ENCODE results near the gene TXNDC17.

TXNDC17 gene

GRCh38 chr17:6641247-6641863 lies 495 bp downstream of the TXNDC17 start:
- Histone ChIP-seq H3K9me3 (ENCODE audit: control extremely low read depth in 1 of 5, control insufficient read depth in 4 of 5, insufficient read depth in 2 of 5, low read depth in 1 of 5, low read length in 4 of 5) (no peaks in the 10 kb centered on the region), H3K4me3 (ENCODE audit: control insufficient read depth in 1 of 7, extremely low read depth in 1 of 7, insufficient read depth in 4 of 7, low read depth in 2 of 7, low read length in 6 of 7) (peak overlapping the region; percentile 88 to 97 (median 90)), H3K27me3 (replicated peaks in 2 of 5; ENCODE audit: control insufficient read depth in 4 of 5, insufficient read depth in 5 of 5, low read length in 4 of 5) (no peaks in the 10 kb centered on the region), H3K4me1 (ENCODE audit: control extremely low read depth in 1 of 4, control insufficient read depth in 4 of 4, insufficient read depth in 4 of 4, low read length in 3 of 4) (peaks cover 7 to 38% (median 31%) of the 10 kb centered on the region in 4 experiments), H3K36me3 (ENCODE audit: control insufficient read depth in 4 of 4, insufficient read depth in 4 of 4, low read length in 3 of 4) (peaks cover 4 to 23% (median 14%) of the 10 kb centered on the region in 4 experiments), H3K27ac (ENCODE audit: insufficient read depth in 1 of 2, low read depth in 1 of 2, low read length in 2 of 2, poor library complexity in 1 of 2, severe bottlenecking in 2 of 2) (peak overlapping the region; percentile 58 to 91)
- no peak for DNase-seq
- ChIA-PET POLR2A (no interaction called here), CTCF (interaction anchor here (1.8 kb wide), 1 partner anchor 9 kb away, joined by 7 read pairs; the partner anchor contains the start of genes C17orf100 and MED31)
- WGBS (ENCODE audit: insufficient coverage): 8% methylated on average over 19 of the region's 20 CpGs

- Histone ChIP-seq H3K4me1 (ENCODE audit: control extremely low read depth in 1 of 4, control insufficient read depth in 4 of 4, insufficient read depth in 4 of 4, low read length in 3 of 4) (peaks cover 7 to 37% (median 31%) of the 10 kb centered on the region in 4 experiments), H3K27me3 (replicated peaks in 2 of 5; ENCODE audit: control insufficient read depth in 4 of 5, insufficient read depth in 5 of 5, low read length in 4 of 5) (no peaks in the 10 kb centered on the region), H3K36me3 (ENCODE audit: control insufficient read depth in 4 of 4, insufficient read depth in 4 of 4, low read length in 3 of 4) (peaks cover 6 to 29% (median 17%) of the 10 kb centered on the region in 4 experiments), H3K4me3 (ENCODE audit: control insufficient read depth in 1 of 7, extremely low read depth in 1 of 7, insufficient read depth in 4 of 7, low read depth in 2 of 7, low read length in 6 of 7) (no peak overlapping the region), H3K27ac (ENCODE audit: insufficient read depth in 1 of 2, low read depth in 1 of 2, low read length in 2 of 2, poor library complexity in 1 of 2, severe bottlenecking in 2 of 2) (no peak overlapping the region), H3K9me3 (ENCODE audit: control extremely low read depth in 1 of 5, control insufficient read depth in 4 of 5, insufficient read depth in 2 of 5, low read depth in 1 of 5, low read length in 4 of 5) (no peaks in the 10 kb centered on the region)
- no peak for DNase-seq
- POLR2A ChIA-PET: no interaction called here
- CTCF ChIA-PET: interaction anchor here (1.8 kb wide), 1 partner anchor 8 kb away, joined by 7 read pairs; the partner anchor contains the start of genes C17orf100 and MED31
- 100% methylated on average over 1 of the region's 2 CpGs for WGBS (ENCODE audit: insufficient coverage)
Observed at GRCh38 chr17:6642592-6642991, 1.7 kb downstream of the TXNDC17 start.

GRCh38 chr17:6643451-6644125 lies 2.7 kb downstream of the TXNDC17 start:
- H3K27ac ChIP-seq (ENCODE audit: insufficient read depth in 1 of 2, low read depth in 1 of 2, low read length in 2 of 2, poor library complexity in 1 of 2, severe bottlenecking in 2 of 2): no peak overlapping the region
- ChIA-PET POLR2A (no interaction called here), CTCF (no interaction called here)
- H3K36me3 ChIP-seq (ENCODE audit: control insufficient read depth in 4 of 4, insufficient read depth in 4 of 4, low read length in 3 of 4): peaks cover 6 to 32% (median 18%) of the 10 kb centered on the region in 4 experiments
- H3K4me1 ChIP-seq (ENCODE audit: control extremely low read depth in 1 of 4, control insufficient read depth in 4 of 4, insufficient read depth in 4 of 4, low read length in 3 of 4): peaks cover 7 to 27% (median 23%) of the 10 kb centered on the region in 4 experiments
- WGBS (ENCODE audit: insufficient coverage): 100% methylated on average over 1 of the region's 5 CpGs
- no peak for DNase-seq
- no peaks in the 10 kb centered on the region for H3K9me3 ChIP-seq (ENCODE audit: control extremely low read depth in 1 of 5, control insufficient read depth in 4 of 5, insufficient read depth in 2 of 5, low read depth in 1 of 5, low read length in 4 of 5)
- H3K27me3 ChIP-seq (replicated peaks in 2 of 5; ENCODE audit: control insufficient read depth in 4 of 5, insufficient read depth in 5 of 5, low read length in 4 of 5): no peaks in the 10 kb centered on the region
- no peak overlapping the region for H3K4me3 ChIP-seq (ENCODE audit: control insufficient read depth in 1 of 7, extremely low read depth in 1 of 7, insufficient read depth in 4 of 7, low read depth in 2 of 7, low read length in 6 of 7)

GRCh38 chr17:6648181-6648580 lies 7.3 kb downstream of the TXNDC17 start:
- DNase-seq: peak in 2 of 3 donors; percentile 63
- Histone ChIP-seq H3K27me3 (replicated peaks in 2 of 5; ENCODE audit: control insufficient read depth in 4 of 5, insufficient read depth in 5 of 5, low read length in 4 of 5) (peaks cover 0 to 6% (median 0%) of the 10 kb centered on the region in 5 experiments), H3K36me3 (ENCODE audit: control insufficient read depth in 4 of 4, insufficient read depth in 4 of 4, low read length in 3 of 4) (peaks cover 5 to 29% (median 18%) of the 10 kb centered on the region in 4 experiments)

GRCh38 chr17:6651354-6651918 lies 10.6 kb downstream of the TXNDC17 start, which contains the start of the genes C17orf100 and MED31:
TSS of gene C17orf100 (plus strand) at chr17:6651762. CDS start at chr17:6651914, 152 bp downstream.
TSS of gene MED31 (minus strand) at chr17:6651605. CDS start at chr17:6651528, 77 bp downstream.
- peak within 1 kb of the TSS; percentile 99 to 100 for H3K27ac ChIP-seq (ENCODE audit: insufficient read depth in 1 of 2, low read depth in 1 of 2, low read length in 2 of 2, poor library complexity in 1 of 2, severe bottlenecking in 2 of 2)
- peaks cover 3 to 10% (median 6%) of the 10 kb centered on the region in 4 experiments for H3K36me3 ChIP-seq (ENCODE audit: control insufficient read depth in 4 of 4, insufficient read depth in 4 of 4, low read length in 3 of 4)
- peaks cover 13 to 37% (median 35%) of the 10 kb centered on the region in 4 experiments for H3K4me1 ChIP-seq (ENCODE audit: control extremely low read depth in 1 of 4, control insufficient read depth in 4 of 4, insufficient read depth in 4 of 4, low read length in 3 of 4)
- peaks cover 0 to 22% (median 14%) of the 10 kb centered on the region in 5 experiments for H3K27me3 ChIP-seq (replicated peaks in 2 of 5; ENCODE audit: control insufficient read depth in 4 of 5, insufficient read depth in 5 of 5, low read length in 4 of 5)
- no peaks in the 10 kb centered on the region for H3K9me3 ChIP-seq (ENCODE audit: control extremely low read depth in 1 of 5, control insufficient read depth in 4 of 5, insufficient read depth in 2 of 5, low read depth in 1 of 5, low read length in 4 of 5)
- DNase-seq: peak; percentile 91 to 95 (median 92)
- ChIA-PET CTCF (interaction anchor here (0.8 to 2.1 kb wide), 3 partner anchors 9 to 179 kb away, joined by 3 to 7 read pairs (median 4); no protein-coding TSS in a partner anchor), POLR2A (interaction anchor here (0.8 kb wide), 1 partner anchor 12 kb away, joined by 3 read pairs; no protein-coding TSS in a partner anchor)
- WGBS (ENCODE audit: insufficient coverage): under 1% methylated on average over 34 of the region's 35 CpGs
- H3K4me3 ChIP-seq (ENCODE audit: control insufficient read depth in 1 of 7, extremely low read depth in 1 of 7, insufficient read depth in 4 of 7, low read depth in 2 of 7, low read length in 6 of 7): peak within 1 kb of the TSS; percentile 45 to 98 (median 90)

More at GRCh38 chr17:6648181-6648580, 7.3 kb downstream of the TXNDC17 start:
- no peak overlapping the region for H3K27ac ChIP-seq (ENCODE audit: insufficient read depth in 1 of 2, low read depth in 1 of 2, low read length in 2 of 2, poor library complexity in 1 of 2, severe bottlenecking in 2 of 2)
- ChIA-PET POLR2A (no interaction called here), CTCF (interaction anchor here (0.7 to 2.3 kb wide), 8 partner anchors 9 to 188 kb away, joined by 3 to 14 read pairs (median 4); no protein-coding TSS in a partner anchor)
- peaks cover 13 to 28% (median 24%) of the 10 kb centered on the region in 4 experiments for H3K4me1 ChIP-seq (ENCODE audit: control extremely low read depth in 1 of 4, control insufficient read depth in 4 of 4, insufficient read depth in 4 of 4, low read length in 3 of 4)
- no peaks in the 10 kb centered on the region for H3K9me3 ChIP-seq (ENCODE audit: control extremely low read depth in 1 of 5, control insufficient read depth in 4 of 5, insufficient read depth in 2 of 5, low read depth in 1 of 5, low read length in 4 of 5)
- no peak overlapping the region for H3K4me3 ChIP-seq (ENCODE audit: control insufficient read depth in 1 of 7, extremely low read depth in 1 of 7, insufficient read depth in 4 of 7, low read depth in 2 of 7, low read length in 6 of 7)

- POLR2A ChIA-PET: interaction anchor here (0.8 kb wide), 1 partner anchor 13 kb away, joined by 3 read pairs; no protein-coding TSS in a partner anchor
- WGBS (ENCODE audit: insufficient coverage): 3% methylated on average over 47 of the region's 47 CpGs
- peaks cover 0 to 22% (median 14%) of the 10 kb centered on the region in 5 experiments for H3K27me3 ChIP-seq (replicated peaks in 2 of 5; ENCODE audit: control insufficient read depth in 4 of 5, insufficient read depth in 5 of 5, low read length in 4 of 5)
- peak overlapping the region in 1 of 2 experiments; percentile 100 for H3K27ac ChIP-seq (ENCODE audit: insufficient read depth in 1 of 2, low read depth in 1 of 2, low read length in 2 of 2, poor library complexity in 1 of 2, severe bottlenecking in 2 of 2)
- peak overlapping the region; percentile 45 to 98 (median 90) for H3K4me3 ChIP-seq (ENCODE audit: control insufficient read depth in 1 of 7, extremely low read depth in 1 of 7, insufficient read depth in 4 of 7, low read depth in 2 of 7, low read length in 6 of 7)
- peaks cover 13 to 38% (median 36%) of the 10 kb centered on the region in 4 experiments for H3K4me1 ChIP-seq (ENCODE audit: control extremely low read depth in 1 of 4, control insufficient read depth in 4 of 4, insufficient read depth in 4 of 4, low read length in 3 of 4)
- CTCF ChIA-PET: interaction anchor here (0.8 to 2.1 kb wide), 3 partner anchors 9 to 179 kb away, joined by 3 to 7 read pairs (median 4); no protein-coding TSS in a partner anchor
- peaks cover 3 to 9% (median 6%) of the 10 kb centered on the region in 4 experiments for H3K36me3 ChIP-seq (ENCODE audit: control insufficient read depth in 4 of 4, insufficient read depth in 4 of 4, low read length in 3 of 4)
- DNase-seq: peak in 2 of 3 donors; percentile 53 to 64
- no peaks in the 10 kb centered on the region for H3K9me3 ChIP-seq (ENCODE audit: control extremely low read depth in 1 of 5, control insufficient read depth in 4 of 5, insufficient read depth in 2 of 5, low read depth in 1 of 5, low read length in 4 of 5)
Observed at GRCh38 chr17:6651919-6652452, 11.1 kb downstream of the TXNDC17 start.

Data from common myeloid progenitor, CD34-positive (primary cell).